ENCODE measurements around the gene ITPKB.
A peak's percentile ranks its signal among the peaks of the same experiment; 100 is the strongest.

The ITPKB gene

GRCh38 chr1:226710501-226710900, 28.6 kb downstream of the ITPKB start:
- Mint-ChIP-seq H3K4me1 (ENCODE audit: low read depth) (peaks cover 96% of the 10 kb centered on the region), H3K4me3 (peak overlapping the region; percentile 59), H3K27ac (peak overlapping the region; percentile 98), H3K36me3 (ENCODE audit: low read depth) (peaks cover 61% of the 10 kb centered on the region), H3K9me3 (peaks cover 8% of the 10 kb centered on the region), H3K27me3 (no peaks in the 10 kb centered on the region)
- no peak for DNase-seq

DNA sequence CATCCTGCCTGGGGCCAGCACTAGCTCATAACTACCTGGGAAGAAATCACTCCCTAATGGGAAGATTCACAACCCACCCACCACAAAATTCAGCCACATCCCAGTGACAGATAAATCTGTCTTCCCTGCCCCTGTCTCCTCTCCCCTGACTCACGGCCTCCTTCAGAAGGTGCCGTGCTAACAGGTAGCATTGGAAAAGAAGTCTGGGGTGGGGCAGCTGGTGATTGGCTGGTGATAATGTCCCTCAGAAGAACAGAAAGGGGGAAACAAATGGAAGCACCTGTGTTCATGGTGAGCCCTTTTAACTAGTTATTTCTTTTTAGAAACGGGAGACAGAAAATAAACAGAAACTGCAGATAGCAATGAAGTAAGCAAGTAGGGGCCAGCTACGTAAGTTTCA, 29.1 kb downstream of the ITPKB start:
- H3K27ac Mint-ChIP-seq: peak overlapping the region; percentile 98
- no peaks in the 10 kb centered on the region for H3K27me3 Mint-ChIP-seq
- H3K9me3 Mint-ChIP-seq: peaks cover 8% of the 10 kb centered on the region
- H3K36me3 Mint-ChIP-seq (ENCODE audit: low read depth): peaks cover 65% of the 10 kb centered on the region
- H3K4me3 Mint-ChIP-seq: peak overlapping the region; percentile 59
- peaks cover 95% of the 10 kb centered on the region for H3K4me1 Mint-ChIP-seq (ENCODE audit: low read depth)
- no peak for DNase-seq

DNA sequence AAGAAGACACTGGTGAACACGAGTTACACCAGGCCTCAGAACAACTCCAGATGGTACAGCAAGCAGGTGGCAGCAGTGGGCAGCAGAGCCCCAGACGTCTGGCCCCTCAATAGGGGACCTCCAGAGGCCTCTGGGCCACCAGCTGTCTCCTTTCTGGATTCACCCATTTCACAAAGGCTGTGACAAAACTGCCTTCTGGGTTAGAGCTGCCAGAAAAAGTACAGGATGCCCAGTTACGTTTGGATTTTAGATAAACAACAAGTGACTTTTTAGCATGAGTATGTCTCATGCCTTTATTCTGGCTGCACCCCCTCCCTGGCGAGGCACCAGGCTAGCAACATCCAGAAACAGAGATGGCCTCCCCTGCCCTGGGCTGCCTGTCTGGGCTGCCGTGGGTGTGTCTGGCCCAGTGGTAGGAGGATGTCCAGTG, 30.1 kb downstream of the ITPKB start:
- Mint-ChIP-seq H3K9me3 (peaks cover 3% of the 10 kb centered on the region), H3K4me1 (ENCODE audit: low read depth) (peaks cover 95% of the 10 kb centered on the region), H3K4me3 (peak overlapping the region; percentile 59), H3K27ac (peak overlapping the region; percentile 98), H3K27me3 (no peaks in the 10 kb centered on the region), H3K36me3 (ENCODE audit: low read depth) (peaks cover 66% of the 10 kb centered on the region)
- no peak for DNase-seq

GRCh38 chr1:226708342-226708780, 30.7 kb downstream of the ITPKB start:
- Mint-ChIP-seq H3K4me3 (peak overlapping the region; percentile 54), H3K4me1 (ENCODE audit: low read depth) (peaks cover 92% of the 10 kb centered on the region), H3K36me3 (ENCODE audit: low read depth) (peaks cover 65% of the 10 kb centered on the region), H3K27ac (peak overlapping the region; percentile 98), H3K27me3 (no peaks in the 10 kb centered on the region), H3K9me3 (no peaks in the 10 kb centered on the region)
- DNase-seq: no peak

- no peaks in the 10 kb centered on the region for H3K9me3 Mint-ChIP-seq
- H3K27me3 Mint-ChIP-seq: no peaks in the 10 kb centered on the region
- no peak overlapping the region for H3K4me3 Mint-ChIP-seq
- peak overlapping the region; percentile 61 for H3K27ac Mint-ChIP-seq
- peaks cover 88% of the 10 kb centered on the region for H3K4me1 Mint-ChIP-seq (ENCODE audit: low read depth)
- DNase-seq: no peak
- H3K36me3 Mint-ChIP-seq (ENCODE audit: low read depth): peaks cover 65% of the 10 kb centered on the region
Measured at GRCh38 chr1:226706684-226707083, 32.4 kb downstream of the ITPKB start.

DNA sequence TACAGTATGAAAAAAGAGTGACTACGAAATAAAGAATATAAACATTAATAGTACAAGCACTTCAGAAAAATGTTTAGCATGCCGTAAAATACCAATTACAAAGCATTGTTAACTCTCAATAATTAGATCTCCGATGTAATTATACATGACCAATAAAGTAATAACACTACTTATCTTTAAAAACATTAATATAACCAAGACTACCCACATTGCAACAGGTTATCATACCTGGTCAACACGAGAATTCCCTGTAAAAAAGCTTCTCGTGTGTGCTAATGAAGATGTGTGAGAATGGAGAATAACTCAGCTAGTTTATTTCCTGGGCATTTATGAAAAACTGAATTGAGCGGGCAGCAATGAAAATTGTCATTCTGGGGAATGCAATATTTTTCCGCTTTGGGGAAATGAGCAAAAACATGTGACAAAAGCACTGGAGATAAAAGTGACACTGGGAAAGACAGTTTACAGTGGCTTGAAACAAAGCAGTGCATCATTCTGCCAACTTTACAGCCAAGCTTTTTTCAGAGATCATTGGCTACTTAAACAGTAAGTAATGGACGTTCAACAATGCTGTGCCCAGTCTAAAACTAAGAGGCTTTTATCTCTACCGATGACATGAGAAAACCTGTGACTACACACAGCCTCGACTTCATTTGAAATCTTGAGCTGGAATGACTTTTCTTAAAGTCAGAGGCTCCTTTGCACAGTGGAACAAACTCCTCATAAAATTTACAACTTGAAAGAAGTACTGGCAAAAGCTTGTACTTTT, 34.7 kb downstream of the ITPKB start:
- DNase-seq: no peak
- Mint-ChIP-seq H3K4me1 (ENCODE audit: low read depth) (peaks cover 84% of the 10 kb centered on the region), H3K9me3 (no peaks in the 10 kb centered on the region), H3K27me3 (no peaks in the 10 kb centered on the region), H3K27ac (peak overlapping the region; percentile 96), H3K36me3 (ENCODE audit: low read depth) (peaks cover 69% of the 10 kb centered on the region), H3K4me3 (peak overlapping the region; percentile 80)

DNA sequence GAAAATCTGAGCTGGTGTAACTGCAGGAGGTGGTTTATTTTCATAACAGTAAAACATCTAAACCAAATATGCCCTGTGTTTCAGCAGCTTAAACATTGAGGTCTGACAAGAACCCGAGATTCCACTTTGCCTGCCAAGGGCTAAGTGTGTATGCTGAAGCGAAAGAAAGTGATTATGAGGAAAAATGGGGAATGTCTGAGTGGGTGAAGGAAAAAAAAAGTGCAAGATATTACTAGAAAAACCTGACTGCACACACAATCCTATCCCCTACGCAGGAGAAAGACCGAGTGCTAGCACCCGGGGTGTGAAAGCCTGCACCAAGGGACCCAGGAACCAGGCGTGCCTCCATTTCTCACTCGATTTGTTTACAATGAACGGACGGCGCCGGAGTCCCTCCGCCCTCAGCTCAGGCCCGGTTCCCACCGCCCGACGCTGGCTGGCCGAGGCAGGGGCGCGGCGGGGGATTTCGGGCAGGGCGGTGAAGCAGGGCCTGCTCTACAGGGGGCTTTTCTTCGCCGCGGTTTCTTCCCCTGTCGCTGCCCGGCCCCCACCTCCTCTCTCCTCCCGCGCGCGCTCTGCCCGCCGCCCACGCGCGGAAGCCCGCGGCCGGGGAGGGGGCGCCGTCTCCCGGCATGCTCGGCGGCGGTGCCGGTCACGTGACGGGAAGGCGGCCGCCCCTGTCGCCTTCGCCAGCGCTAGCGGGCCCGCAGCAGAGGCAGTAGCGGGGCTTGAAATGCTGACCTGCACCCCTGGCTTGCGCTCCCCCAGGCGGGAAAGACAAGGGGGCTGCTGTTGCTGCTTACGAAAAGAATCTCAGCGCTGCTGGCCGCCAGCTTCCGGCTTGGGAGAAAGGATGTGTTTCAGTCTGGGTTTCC, 35.9 kb downstream of the ITPKB start:
- peaks cover 84% of the 10 kb centered on the region for H3K4me1 Mint-ChIP-seq (ENCODE audit: low read depth)
- H3K27ac Mint-ChIP-seq: peak overlapping the region; percentile 96
- peaks cover 68% of the 10 kb centered on the region for H3K36me3 Mint-ChIP-seq (ENCODE audit: low read depth)
- H3K4me3 Mint-ChIP-seq: peak overlapping the region; percentile 80
- no peaks in the 10 kb centered on the region for H3K9me3 Mint-ChIP-seq
- DNase-seq: peak; percentile 89
- no peaks in the 10 kb centered on the region for H3K27me3 Mint-ChIP-seq

- no peak for DNase-seq
- Mint-ChIP-seq H3K36me3 (ENCODE audit: low read depth) (peaks cover 62% of the 10 kb centered on the region), H3K27ac (peak overlapping the region; percentile 96), H3K4me1 (ENCODE audit: low read depth) (peaks cover 84% of the 10 kb centered on the region), H3K9me3 (no peaks in the 10 kb centered on the region), H3K4me3 (peak overlapping the region; percentile 80), H3K27me3 (no peaks in the 10 kb centered on the region)
Measured at GRCh38 chr1:226702318-226702956, 36.6 kb downstream of the ITPKB start.

GRCh38 chr1:226700861-226701260, 38.2 kb downstream of the ITPKB start:
- H3K4me1 Mint-ChIP-seq (ENCODE audit: low read depth): peaks cover 87% of the 10 kb centered on the region
- H3K4me3 Mint-ChIP-seq: peak overlapping the region; percentile 38
- DNase-seq: no peak
- peaks cover 59% of the 10 kb centered on the region for H3K36me3 Mint-ChIP-seq (ENCODE audit: low read depth)
- H3K27ac Mint-ChIP-seq: peak overlapping the region; percentile 90
- no peaks in the 10 kb centered on the region for H3K9me3 Mint-ChIP-seq
- no peaks in the 10 kb centered on the region for H3K27me3 Mint-ChIP-seq

DNA sequence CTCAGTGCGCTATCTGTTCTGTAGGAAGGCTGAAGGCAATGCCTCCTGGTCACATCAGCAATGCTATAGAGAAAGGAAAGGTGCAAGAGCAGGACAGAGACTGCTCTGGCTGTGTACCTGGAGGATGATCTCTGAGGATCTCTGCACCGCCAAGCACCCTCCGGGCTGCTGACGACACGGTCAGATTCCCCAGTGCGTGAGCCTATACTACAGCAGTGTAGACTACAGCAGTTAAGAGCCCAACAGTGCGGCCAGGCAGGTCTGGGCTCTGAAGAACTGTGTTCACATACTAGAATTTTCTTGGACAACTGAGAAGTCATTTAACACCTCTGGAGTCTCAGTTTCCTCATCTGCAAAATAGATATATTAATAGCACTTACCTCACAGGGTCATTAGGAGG, 39.9 kb downstream of the ITPKB start:
- no peak for DNase-seq
- no peaks in the 10 kb centered on the region for H3K9me3 Mint-ChIP-seq
- H3K27me3 Mint-ChIP-seq: no peaks in the 10 kb centered on the region
- H3K36me3 Mint-ChIP-seq (ENCODE audit: low read depth): peaks cover 52% of the 10 kb centered on the region
- peak overlapping the region; percentile 96 for H3K27ac Mint-ChIP-seq
- H3K4me3 Mint-ChIP-seq: no peak overlapping the region
- H3K4me1 Mint-ChIP-seq (ENCODE audit: low read depth): peaks cover 85% of the 10 kb centered on the region

DNA sequence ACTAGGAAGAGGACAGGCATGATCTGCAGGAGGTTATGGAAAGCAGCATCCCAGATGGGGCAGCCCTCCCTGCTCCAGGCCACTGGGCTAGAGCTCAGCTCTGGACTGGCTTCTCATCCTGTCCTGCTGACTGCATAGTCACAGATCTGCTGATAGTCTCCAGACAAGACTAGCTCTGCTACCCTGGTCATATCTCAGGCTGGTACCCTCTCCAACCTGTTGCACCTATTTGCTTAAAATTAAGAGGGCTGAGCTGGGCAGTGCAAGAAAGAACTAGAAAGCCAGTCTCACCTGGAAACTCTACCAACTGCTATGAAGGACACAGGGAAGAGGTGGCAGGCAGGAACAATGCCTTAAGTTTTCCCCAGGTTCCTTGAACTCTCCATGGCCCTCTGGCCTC, 40.4 kb downstream of the ITPKB start:
- Mint-ChIP-seq H3K27ac (peak overlapping the region; percentile 96), H3K4me3 (no peak overlapping the region), H3K36me3 (ENCODE audit: low read depth) (peaks cover 52% of the 10 kb centered on the region), H3K4me1 (ENCODE audit: low read depth) (peaks cover 85% of the 10 kb centered on the region), H3K27me3 (no peaks in the 10 kb centered on the region), H3K9me3 (no peaks in the 10 kb centered on the region)
- no peak for DNase-seq

DNA sequence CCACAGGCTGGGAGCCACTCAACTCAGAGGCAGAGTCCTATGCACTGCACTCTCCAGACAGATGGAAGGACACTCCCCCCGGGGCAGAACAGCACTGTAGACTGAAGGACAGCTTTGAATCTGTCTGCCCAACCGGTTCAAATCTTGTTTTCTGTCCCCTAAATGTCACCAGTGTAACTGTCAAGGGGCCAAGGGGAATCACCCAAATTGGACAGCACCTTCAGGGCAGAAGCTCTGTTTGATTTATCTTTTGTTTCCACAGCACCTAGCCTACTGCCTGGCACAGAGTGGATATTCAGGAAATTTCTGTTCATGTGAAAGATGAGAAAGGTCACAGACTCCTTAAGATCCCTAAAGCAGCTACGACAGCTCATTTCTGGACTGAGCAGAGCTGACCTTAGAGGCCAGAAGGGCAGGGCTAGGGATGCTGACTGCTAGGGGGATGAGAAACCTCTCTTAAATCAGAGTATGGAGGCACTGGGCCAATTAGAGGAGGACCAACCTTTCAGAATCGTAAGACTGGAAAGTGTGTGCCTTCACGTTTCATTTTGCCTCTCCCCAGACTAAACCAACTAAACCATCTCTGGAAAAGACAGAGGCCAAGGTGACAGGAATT, 41.0 kb downstream of the ITPKB start:
- Mint-ChIP-seq H3K9me3 (no peaks in the 10 kb centered on the region), H3K27ac (peak overlapping the region; percentile 96), H3K4me1 (ENCODE audit: low read depth) (peaks cover 91% of the 10 kb centered on the region), H3K27me3 (no peaks in the 10 kb centered on the region), H3K4me3 (no peak overlapping the region), H3K36me3 (ENCODE audit: low read depth) (peaks cover 54% of the 10 kb centered on the region)
- DNase-seq: no peak

DNA sequence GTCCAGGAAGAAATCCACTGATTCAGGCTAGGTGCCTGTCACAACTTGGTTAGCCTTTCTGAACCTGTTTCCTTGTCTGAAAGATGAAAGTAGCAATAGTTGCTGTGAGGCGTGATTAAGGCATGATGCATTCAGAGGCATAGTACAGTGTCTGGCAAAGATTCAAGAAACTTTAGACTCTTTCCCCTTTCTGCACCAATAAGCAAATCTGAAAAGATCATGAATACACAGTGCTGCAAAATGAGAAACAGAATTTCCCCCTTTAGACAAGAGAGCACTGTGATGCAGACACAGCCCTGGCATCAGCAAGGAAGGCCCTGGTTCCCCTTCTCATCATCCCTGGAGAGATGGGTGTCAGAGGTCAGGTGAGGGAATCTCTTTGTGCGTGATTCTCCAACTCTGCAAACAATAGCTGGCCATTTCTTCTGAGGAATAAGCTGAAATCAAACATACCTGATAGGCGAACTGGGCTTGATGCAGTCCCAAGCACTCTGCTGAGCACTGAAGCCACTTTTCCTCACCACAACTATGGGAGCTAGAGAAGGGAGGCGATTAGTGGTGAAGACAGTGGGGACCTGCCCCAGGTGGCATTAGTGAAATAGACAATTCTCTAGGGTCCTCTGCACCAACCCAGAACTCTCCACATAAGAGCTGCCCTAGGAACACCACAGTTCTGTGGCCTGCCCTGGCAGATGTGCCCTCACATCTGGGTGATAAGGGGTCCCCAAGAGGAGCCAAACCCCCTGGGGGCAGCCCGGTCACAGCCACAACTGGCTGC, 41.7 kb downstream of the ITPKB start:
- no peaks in the 10 kb centered on the region for H3K9me3 Mint-ChIP-seq
- H3K4me3 Mint-ChIP-seq: peak overlapping the region; percentile 22
- no peaks in the 10 kb centered on the region for H3K27me3 Mint-ChIP-seq
- DNase-seq: no peak
- H3K4me1 Mint-ChIP-seq (ENCODE audit: low read depth): peaks cover 91% of the 10 kb centered on the region
- H3K27ac Mint-ChIP-seq: peak overlapping the region; percentile 96
- H3K36me3 Mint-ChIP-seq (ENCODE audit: low read depth): peaks cover 58% of the 10 kb centered on the region
